Measurements from ENCODE around the gene CLCNKA. TPM values are rescaled to one million over a fixed set of nuclear protein-coding genes. Genes with fewer than 3 reads are reported as not detected.
"Not testable (repeated sequence)": the region's sequence is repeated elsewhere in the genome, so short reads cannot be mapped to it uniquely, and the experiment has no call there.

CLCNKA gene
- total RNA-seq, 1 donor from 2014 or later, result 0.19 TPM

DNA sequence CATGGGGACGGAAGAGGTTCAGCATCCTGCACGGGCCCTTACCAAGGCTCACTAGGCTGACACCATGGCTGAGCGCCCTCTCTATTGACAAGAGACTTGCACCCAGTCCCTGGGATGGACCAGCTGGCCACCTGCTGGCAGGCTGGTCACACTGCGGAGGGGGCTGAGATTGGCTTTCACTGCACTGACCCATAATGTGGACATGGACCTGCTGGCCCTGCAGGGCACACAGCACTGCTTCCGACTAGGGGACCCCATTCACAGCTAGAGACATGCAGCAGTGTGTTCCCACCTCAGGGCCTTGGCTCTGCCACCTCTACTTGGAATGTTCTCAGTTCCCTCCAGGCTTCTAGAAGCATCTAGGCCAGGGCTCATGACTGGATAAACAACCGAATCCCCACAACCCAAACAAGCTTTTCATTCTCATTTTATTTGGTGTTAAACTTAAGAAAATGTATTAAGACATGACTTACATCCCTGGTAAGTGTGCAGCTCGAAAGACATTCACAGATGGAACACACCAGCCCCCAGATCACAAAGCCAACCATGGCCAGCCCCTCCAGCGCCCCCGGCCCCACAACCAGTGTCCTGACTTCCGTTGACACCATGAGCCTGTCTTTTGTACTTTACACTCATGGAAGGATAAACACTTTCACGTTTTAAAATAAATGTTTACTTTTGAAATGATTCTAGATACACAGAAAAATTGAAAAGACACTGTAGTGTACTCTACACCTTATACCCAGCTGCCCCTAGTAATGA is 27.1 kb upstream of the CLCNKA start:
- DNase-seq (ENCODE audit: missing footprints), result peak; percentile 74
- intact Hi-C loops (cut with DNase I), result loop anchor here (2.0 to 5.0 kb wide), 2 partner anchors 178 to 202 kb away; no protein-coding TSS in a partner anchor
- ATAC-seq, result peak; percentile 83

GRCh38 chr1:15997076-15997585 is 24.7 kb upstream of the CLCNKA start:
- no peak for ATAC-seq
- DNase-seq (ENCODE audit: missing footprints), result no peak
- intact Hi-C loops (cut with DNase I), result no loop called here

- no peak for DNase-seq (ENCODE audit: missing footprints)
- ATAC-seq, result no peak
- intact Hi-C loops (cut with DNase I), result no loop called here
These were observed 24.1 kb upstream of the CLCNKA start for GRCh38 chr1:15997637-15998280.

DNA sequence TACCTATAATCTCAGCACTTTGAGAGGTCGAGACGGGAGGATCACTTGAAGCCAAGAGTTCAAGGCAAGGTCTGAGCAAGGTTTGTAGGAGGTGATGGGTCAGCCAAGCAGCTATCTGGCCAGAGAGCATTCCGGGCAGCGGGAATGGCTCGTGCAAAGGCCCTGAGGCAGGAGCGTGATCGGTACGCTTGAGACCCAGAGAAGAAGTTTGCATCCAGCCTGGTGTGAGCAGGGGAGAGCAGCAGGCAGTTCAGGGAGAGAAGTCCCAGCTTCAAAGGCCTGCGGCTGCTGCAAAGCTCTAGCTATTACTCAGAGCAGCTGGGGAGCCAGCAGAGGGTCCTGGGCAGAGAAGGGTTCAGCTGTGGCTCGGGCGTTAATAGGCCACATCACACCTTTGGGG is 22.9 kb upstream of the CLCNKA start:
- DNase-seq (ENCODE audit: missing footprints) (no peak), ATAC-seq (no peak)
- intact Hi-C loops (cut with DNase I), result no loop called here

DNA sequence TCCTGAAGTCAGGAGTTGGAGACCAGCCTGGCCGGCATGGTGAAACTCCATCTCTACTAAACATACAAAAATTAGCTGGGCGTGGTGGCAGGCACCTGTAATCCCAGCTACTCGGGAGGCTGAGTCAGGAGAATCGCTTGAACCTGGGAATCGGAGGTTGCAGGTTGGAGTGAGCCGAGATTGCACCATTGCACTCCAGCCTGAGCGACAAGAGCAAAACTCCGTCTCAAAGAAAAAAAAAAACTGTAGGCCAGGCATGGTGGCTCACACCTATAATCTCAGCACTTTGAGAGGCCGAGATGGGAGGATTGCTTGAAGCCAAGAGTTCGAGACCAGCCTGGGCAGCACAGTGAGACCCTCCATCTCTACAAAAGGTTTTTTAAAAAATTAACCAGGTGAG is 20.6 kb upstream of the CLCNKA start:
- intact Hi-C loops (cut with DNase I); ATAC-seq: not testable (repeated sequence)

GRCh38 chr1:16005597-16005996 is 16.2 kb upstream of the CLCNKA start:
- intact Hi-C loops (cut with DNase I), result no loop called here
- ATAC-seq, result no peak
- no peak for DNase-seq (ENCODE audit: missing footprints)

More for the DNA sequence above, 20.6 kb upstream of the CLCNKA start:
- not testable (repeated sequence) for DNase-seq (ENCODE audit: missing footprints)

GRCh38 chr1:16006010-16006409 is 15.8 kb upstream of the CLCNKA start:
- DNase-seq (ENCODE audit: missing footprints) (no peak), ATAC-seq (no peak)
- intact Hi-C loops (cut with DNase I), result no loop called here

- DNase-seq (ENCODE audit: missing footprints) (no peak), ATAC-seq (no peak)
- intact Hi-C loops (cut with DNase I), result no loop called here
These were observed 15.0 kb upstream of the CLCNKA start for GRCh38 chr1:16006552-16007485.

DNA sequence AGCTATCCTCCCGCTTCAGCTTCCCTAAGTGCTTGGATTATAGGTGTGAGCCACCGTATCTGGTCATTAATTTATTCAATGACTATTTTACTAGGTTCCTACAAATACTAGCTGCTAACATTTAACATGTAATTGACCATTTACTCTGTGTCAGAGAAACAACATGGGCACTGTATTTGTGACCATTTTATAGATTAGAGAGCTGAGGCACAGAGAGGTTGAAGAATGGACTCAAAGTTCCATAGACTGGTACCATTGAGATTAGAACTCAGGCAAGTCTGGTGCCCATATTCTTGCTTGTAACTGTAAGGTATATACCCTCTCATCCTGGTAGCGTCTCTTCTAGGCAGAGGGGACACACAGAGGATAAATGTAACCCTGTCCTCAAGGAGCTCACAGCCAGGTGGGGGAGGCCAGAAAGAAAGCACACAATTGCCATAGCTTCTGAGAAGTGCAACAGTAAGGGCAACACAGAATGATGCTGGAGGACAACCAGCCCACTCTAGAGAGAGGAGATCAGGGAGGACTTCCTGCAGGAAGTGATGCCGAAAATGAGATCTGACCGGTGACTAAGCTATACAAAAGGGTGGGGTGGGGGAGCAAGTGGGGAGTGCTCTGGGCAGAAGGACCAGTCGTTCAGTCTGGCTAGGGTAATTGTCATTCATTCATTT is 14.0 kb upstream of the CLCNKA start:
- intact Hi-C loops (cut with DNase I), result loop anchor here (2.0 kb wide), 1 partner anchor 25 kb away; no protein-coding TSS in a partner anchor
- DNase-seq (ENCODE audit: missing footprints) (no peak), ATAC-seq (no peak)

DNA sequence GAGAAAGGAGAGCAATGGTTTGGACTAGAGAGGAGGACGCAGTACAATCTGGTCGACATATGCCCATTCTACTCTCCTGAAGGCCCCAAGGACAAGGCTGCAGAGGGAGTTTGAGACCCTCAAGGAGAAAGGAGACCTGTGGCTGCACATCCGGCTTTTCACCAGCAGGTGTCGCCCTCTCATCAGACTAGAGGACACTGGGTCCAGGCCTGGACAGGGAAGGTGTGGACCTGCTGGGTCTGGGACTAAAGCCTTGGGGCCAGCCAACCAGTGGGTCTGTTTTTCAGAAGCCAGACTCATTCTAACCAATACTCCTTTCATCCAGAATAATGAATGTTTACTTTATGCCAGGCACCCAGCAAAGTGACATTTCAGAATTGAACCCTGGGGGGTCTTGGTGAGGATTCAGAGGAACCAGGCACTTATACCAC is 12.8 kb upstream of the CLCNKA start:
- intact Hi-C loops (cut with DNase I), result loop anchor here (1.0 to 2.0 kb wide), 2 partner anchors 24 to 47 kb away; no protein-coding TSS in a partner anchor
- ATAC-seq (no peak), DNase-seq (ENCODE audit: missing footprints) (peak; percentile 85)

GRCh38 chr1:16009678-16010077 is 12.2 kb upstream of the CLCNKA start:
- DNase-seq (ENCODE audit: missing footprints) (no peak), ATAC-seq (no peak)
- intact Hi-C loops (cut with DNase I), result loop anchor here (1.0 to 2.0 kb wide), 2 partner anchors 23 to 47 kb away; no protein-coding TSS in a partner anchor

DNA sequence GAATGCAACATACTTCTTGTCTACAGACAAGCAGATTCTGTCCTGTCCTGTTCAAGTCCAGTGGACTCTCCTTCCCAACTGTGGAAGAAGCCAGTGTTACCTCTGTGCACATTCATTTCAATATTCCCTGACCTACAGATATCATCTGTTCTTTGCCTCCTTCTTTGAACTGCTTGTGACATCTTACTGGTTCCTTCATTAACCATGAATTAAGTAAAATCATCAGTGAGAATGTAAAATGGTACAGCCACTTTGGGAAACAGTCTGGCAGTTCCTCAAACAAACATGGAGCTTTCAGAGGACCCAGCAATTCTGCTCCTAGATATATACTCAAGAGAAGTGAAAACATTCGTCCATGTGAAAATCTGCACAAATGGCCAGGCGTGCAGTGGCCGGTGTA is 11.0 kb upstream of the CLCNKA start:
- ATAC-seq (no peak), DNase-seq (ENCODE audit: missing footprints) (no peak)
- intact Hi-C loops (cut with DNase I), result no loop called here

DNA sequence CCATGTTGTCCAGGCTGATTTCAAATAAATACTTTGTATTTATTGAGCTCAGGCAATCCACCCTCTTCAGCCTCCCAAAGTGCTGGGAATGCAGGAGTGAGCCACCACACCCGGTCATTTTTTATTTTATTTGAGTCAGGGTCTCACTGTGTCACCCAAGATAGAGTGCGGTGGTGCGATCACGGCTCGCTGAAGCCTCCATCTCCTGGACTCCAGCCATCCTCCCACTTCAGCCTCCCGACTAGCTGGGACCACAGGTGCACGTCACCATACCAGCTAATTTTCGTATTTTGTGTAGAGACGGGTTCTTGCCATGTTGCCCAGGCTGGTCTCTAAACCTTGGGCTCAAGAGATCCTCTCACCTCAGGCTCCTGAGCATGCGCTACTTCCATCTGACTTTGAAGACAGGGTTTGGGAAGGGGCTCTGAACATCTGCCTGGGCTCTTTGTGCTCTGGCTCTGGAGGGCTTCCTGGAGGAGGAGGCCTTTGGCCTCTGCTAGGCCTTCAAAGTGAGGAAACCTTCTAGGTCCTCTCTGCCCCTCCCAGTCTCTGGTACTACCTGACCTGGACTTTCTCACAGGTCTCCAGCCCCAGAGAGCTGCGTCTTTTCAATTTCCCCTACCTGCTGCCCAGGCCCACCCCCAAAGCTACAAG is 9.8 kb upstream of the CLCNKA start:
- intact Hi-C loops (cut with DNase I), result no loop called here
- ATAC-seq, result no peak
- no peak for DNase-seq (ENCODE audit: missing footprints)

DNA sequence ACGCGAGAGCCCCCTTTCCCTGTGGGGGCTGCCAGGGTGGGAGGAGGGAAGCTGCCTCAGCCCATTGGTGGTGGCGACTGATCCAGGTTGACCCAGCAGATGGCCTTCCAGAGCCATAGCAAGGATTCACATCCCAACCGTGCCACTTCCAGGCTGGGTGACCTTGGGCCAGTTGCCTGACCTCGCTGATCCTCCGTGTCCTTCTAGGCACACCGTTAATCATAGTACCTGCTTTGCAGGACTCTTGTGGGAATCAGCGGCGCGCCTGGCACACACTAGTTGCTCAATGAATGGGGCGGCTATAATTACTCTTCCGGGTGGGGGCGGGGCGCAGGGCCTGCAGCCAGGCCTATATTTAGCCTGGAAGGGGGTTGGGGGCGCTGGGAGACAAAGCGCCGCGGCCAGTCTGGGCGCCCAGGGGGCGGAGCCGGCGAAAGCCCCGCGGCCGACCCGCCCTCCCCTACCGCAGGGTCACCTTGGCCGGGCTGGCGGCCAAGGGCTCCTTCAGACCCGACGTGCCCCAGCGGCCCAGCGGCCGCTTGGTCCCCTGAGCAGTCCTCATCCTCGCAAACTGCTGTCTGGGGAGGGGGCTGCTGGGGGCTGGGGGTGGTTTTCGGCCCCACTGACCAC is 9.1 kb upstream of the CLCNKA start:
- intact Hi-C loops (cut with DNase I), result no loop called here
- peak; percentile 30 for ATAC-seq
- DNase-seq (ENCODE audit: missing footprints), result peak; percentile 89

GRCh38 chr1:16013220-16013907 is 8.5 kb upstream of the CLCNKA start:
- DNase-seq (ENCODE audit: missing footprints) (peak; percentile 85), ATAC-seq (peak; percentile 42)
- intact Hi-C loops (cut with DNase I), result no loop called here

GRCh38 chr1:16013908-16014258 is 8.0 kb upstream of the CLCNKA start:
- DNase-seq (ENCODE audit: missing footprints) (no peak), ATAC-seq (no peak)
- intact Hi-C loops (cut with DNase I), result no loop called here
